Measurements from ENCODE around the gene ZNRF1. TPM values are rescaled to one million over a fixed set of nuclear protein-coding genes. Genes with fewer than 3 reads are reported as not detected.

The ZNRF1 gene
- total and polyA plus RNA-seq, 8 donors: 8.8 to 40.1 (median 14.0) TPM

- H3K36me3 ChIP-seq: no peaks in the 10 kb centered on the region
- no peak overlapping the region for H3K27ac ChIP-seq
- no peak overlapping the region for H3K4me3 ChIP-seq
- H3K4me1 ChIP-seq: peaks cover 12 to 21% (median 19%) of the 10 kb centered on the region in 4 donors
- intact Hi-C loops (cut with DNase I; ENCODE audit: low total_unique reads): no loop called here
- no peaks in the 10 kb centered on the region for H3K9me3 ChIP-seq
- no peak for DNase-seq
- 96 to 100% (median 97%) methylated on average over 10 of the region's 10 CpGs for WGBS, 5 donors
- H3K27me3 ChIP-seq: no peaks in the 10 kb centered on the region
- no peak for TF ChIP-seq POLR2A (IDR thresholded peaks at IDR 0.05)
- TF ChIP-seq POLR2AphosphoS5 (IDR thresholded peaks at IDR 0.05): no peak
- no peak for TF ChIP-seq CTCF (IDR thresholded peaks at IDR 0.05)
- TF ChIP-seq EP300 (IDR thresholded peaks at IDR 0.05): no peak
Observed at GRCh38 chr16:74990832-74991231, 8.0 kb upstream of the ZNRF1 start.

GRCh38 chr16:74991268-74991592 lies 7.6 kb upstream of the ZNRF1 start:
- H3K4me3 ChIP-seq: no peak overlapping the region
- intact Hi-C loops (cut with DNase I; ENCODE audit: low total_unique reads): no loop called here
- no peak for DNase-seq
- no peaks in the 10 kb centered on the region for H3K36me3 ChIP-seq
- TF ChIP-seq POLR2AphosphoS5 (IDR thresholded peaks at IDR 0.05): no peak
- TF ChIP-seq EP300 (IDR thresholded peaks at IDR 0.05): no peak
- TF ChIP-seq CTCF (IDR thresholded peaks at IDR 0.05): no peak
- TF ChIP-seq POLR2A (IDR thresholded peaks at IDR 0.05): no peak
- H3K4me1 ChIP-seq: peaks cover 12 to 21% (median 19%) of the 10 kb centered on the region in 4 donors
- 56 to 72% (median 68%) methylated on average over 5 of the region's 5 CpGs for WGBS, 5 donors
- H3K27ac ChIP-seq: peak overlapping the region in 3 of 5 donors; percentile 50 to 80 (median 68)
- H3K9me3 ChIP-seq: no peaks in the 10 kb centered on the region
- H3K27me3 ChIP-seq: no peaks in the 10 kb centered on the region

- H3K27ac ChIP-seq: peak overlapping the region; percentile 50 to 80 (median 68)
- DNase-seq: peak in 1 of 2 donors; percentile 69
- no peak for TF ChIP-seq CTCF (IDR thresholded peaks at IDR 0.05)
- TF ChIP-seq POLR2AphosphoS5 (IDR thresholded peaks at IDR 0.05): no peak
- no peak for TF ChIP-seq EP300 (IDR thresholded peaks at IDR 0.05)
- no peak for TF ChIP-seq POLR2A (IDR thresholded peaks at IDR 0.05)
- no peaks in the 10 kb centered on the region for H3K27me3 ChIP-seq
- H3K36me3 ChIP-seq: no peaks in the 10 kb centered on the region
- intact Hi-C loops (cut with DNase I; ENCODE audit: low total_unique reads): no loop called here
- peaks cover 12 to 21% (median 19%) of the 10 kb centered on the region in 4 donors for H3K4me1 ChIP-seq
- 19 to 37% (median 35%) methylated on average over 13 of the region's 13 CpGs for WGBS, 5 donors
- H3K9me3 ChIP-seq: no peaks in the 10 kb centered on the region
- H3K4me3 ChIP-seq: peak overlapping the region in 1 of 4 donors; percentile 1
Observed at GRCh38 chr16:74991593-74992403, 7.0 kb upstream of the ZNRF1 start.

GRCh38 chr16:74995986-74996385 lies 2.8 kb upstream of the ZNRF1 start:
- no peak for DNase-seq
- Histone ChIP-seq H3K4me1 (peaks cover 24 to 46% (median 39%) of the 10 kb centered on the region in 4 donors), H3K9me3 (no peaks in the 10 kb centered on the region), H3K27me3 (no peaks in the 10 kb centered on the region), H3K4me3 (no peak overlapping the region), H3K27ac (no peak overlapping the region), H3K36me3 (no peaks in the 10 kb centered on the region)
- 95 to 100% (median 100%) methylated on average over 1 of the region's 1 CpG for WGBS, 5 donors
- intact Hi-C loops (cut with DNase I; ENCODE audit: low total_unique reads): loop anchor here (5.0 kb wide), 1 partner anchor 116 kb away; no protein-coding TSS in a partner anchor
- TF ChIP-seq CTCF (IDR thresholded peaks at IDR 0.05) (no peak), POLR2A (IDR thresholded peaks at IDR 0.05) (no peak), POLR2AphosphoS5 (IDR thresholded peaks at IDR 0.05) (no peak), EP300 (IDR thresholded peaks at IDR 0.05) (no peak)

Data from stomach (tissue), 9 donors.